HepG2 (cell line): Measurements from ENCODE around the gene TXNL4A.

Experiments
- BCL3 ChIP-seq: sonication (generic); formaldehyde crosslinking; IDR thresholded peaks from 2 replicates; pipeline ENCODE4 v1.5.1; 2020; ENCODE audit warnings: mild to moderate bottlenecking, missing genetic modification reagents, moderate library complexity
- CENPX ChIP-seq: sonication (generic); formaldehyde crosslinking; IDR thresholded peaks from 2 replicates; pipeline ENCODE4 v1.9.0; 2021; ENCODE audit warnings: mild to moderate bottlenecking, missing genetic modification reagents, moderate library complexity
- CTCF ChIP-seq: sonication (generic); formaldehyde crosslinking; IDR thresholded peaks from 2 replicates; pipeline ENCODE4 v1.5.0; 2020; ENCODE audit warnings: mild to moderate bottlenecking, missing genetic modification reagents, moderate library complexity
- GABPA ChIP-seq, 2 experiments: IDR thresholded peaks; 2 replicates each; pipeline ENCODE4 v1.6.1; 2011 to 2016; ENCODE audit warnings: low read depth in 2 of 2, low read length in 1 of 2, missing biosample characterization in 1 of 2, missing genetic modification characterization in 1 of 2
- HIVEP1 ChIP-seq: sonication (generic); formaldehyde crosslinking; IDR thresholded peaks from 2 replicates; pipeline ENCODE4 v1.4.0; 2020; ENCODE audit warnings: mild to moderate bottlenecking, missing genetic modification reagents
- HNF4A ChIP-seq: sonication (generic); formaldehyde crosslinking; IDR thresholded peaks from 2 replicates; pipeline ENCODE4 v1.4.0; 2020; ENCODE audit warnings: missing genetic modification reagents
- PATZ1 ChIP-seq: sonication (generic); formaldehyde crosslinking; IDR thresholded peaks from 2 replicates; pipeline ENCODE4 v1.4.0; 2020; ENCODE audit warnings: missing genetic modification reagents
- PREB ChIP-seq: sonication (generic); formaldehyde crosslinking; IDR thresholded peaks from 2 replicates; pipeline ENCODE4 v1.4.0; 2020; ENCODE audit warnings: missing genetic modification reagents
- UBTF ChIP-seq: sonication (generic); formaldehyde crosslinking; IDR thresholded peaks from 2 replicates; pipeline ENCODE4 v1.4.0; 2020; ENCODE audit warnings: mild to moderate bottlenecking, missing genetic modification reagents
- ZBTB4 ChIP-seq: sonication (generic); formaldehyde crosslinking; IDR thresholded peaks from 2 replicates; pipeline ENCODE4 v1.4.0; 2020; ENCODE audit warnings: missing genetic modification reagents, mild to moderate bottlenecking, borderline replicate concordance
- ZNF138 ChIP-seq: sonication (generic); formaldehyde crosslinking; IDR thresholded peaks from 2 replicates; pipeline ENCODE4 v1.5.0; 2020; ENCODE audit warnings: mild to moderate bottlenecking, low read depth, missing genetic modification reagents
- ZNF263 ChIP-seq: sonication (generic); formaldehyde crosslinking; IDR thresholded peaks from 2 replicates; pipeline ENCODE4 v1.4.0; 2020; ENCODE audit warnings: missing genetic modification reagents
- ZNF7 ChIP-seq: IDR thresholded peaks from 2 replicates; pipeline ENCODE4 v1.6.1; 2016; ENCODE audit warnings: missing biosample characterization, missing genetic modification reagents

GRCh38 chr18:79945118-79946042 lies 43.0 kb downstream of the TXNL4A start:
- TF ChIP-seq BCL3 (CRISPR knock-in tag) (no peak), ZNF138 (no peak), UBTF (CRISPR knock-in tag) (no peak), HIVEP1 (CRISPR knock-in tag) (no peak), HNF4A (CRISPR knock-in tag) (no peak), ZNF263 (no peak), CENPX (CRISPR knock-in tag) (no peak), ZBTB4 (no peak), CTCF (CRISPR knock-in tag) (no peak), GABPA (IDR thresholded peaks at IDR 0.05; ENCODE audit: low read depth, low read length) (no peak), GABPA (CRISPR knock-in tag; IDR thresholded peaks at IDR 0.05; ENCODE audit: low read depth) (no peak), PREB (no peak), PATZ1 (no peak), ZNF7 (CRISPR knock-in tag) (no peak)
